Activated CD8-positive, alpha-beta T cell treated with anti-CD3 and anti-CD28 coated beads for 36 hours (primary cell): ENCODE data around the gene NAA10. TPM values are rescaled to one million over a fixed set of nuclear protein-coding genes. Genes with fewer than 3 reads are reported as not detected.

Experiments used
- ATAC-seq: fragments of 200-7000 bp; cut with Tn5 transposase; one replicate; pipeline ENCODE4 v1.10.0; 2021; ENCODE audit warnings: mild to moderate bottlenecking, moderate library complexity
- CTCF ChIA-PET: fragments of 350-600 bp; sonication (Branson Sonifier 250); formaldehyde crosslinking; loops from one replicate; lab custom pipeline; 2021; ENCODE audit warnings: antibody characterized with exemption; lab: Charles Lee
- POLR2A ChIA-PET: fragments of 350-600 bp; sonication (Branson Sonifier 250); formaldehyde crosslinking; loops from one replicate; lab custom pipeline; 2021; ENCODE audit warnings: antibody characterized with exemption; lab: Charles Lee
- DNase-seq: peaks from one replicate; pipeline ENCODE4 v3.0.0-alpha.2; 2020
- H3K27ac Mint-ChIP-seq: one replicate; pipeline ENCODE4 v1.8.0; 2021; ENCODE audit warnings: mild to moderate bottlenecking, mixed read lengths
- H3K27me3 Mint-ChIP-seq: one replicate; pipeline ENCODE4 v1.8.0; 2021; ENCODE audit warnings: mixed read lengths
- H3K36me3 Mint-ChIP-seq: one replicate; pipeline ENCODE4 v1.8.0; 2021; ENCODE audit warnings: low read depth, mixed read lengths
- H3K4me1 Mint-ChIP-seq: one replicate; pipeline ENCODE4 v1.8.0; 2021; ENCODE audit warnings: low read depth, mixed read lengths
- H3K4me3 Mint-ChIP-seq: one replicate; pipeline ENCODE4 v1.8.0; 2021; ENCODE audit warnings: mild to moderate bottlenecking, moderate library complexity, mixed read lengths
- H3K9me3 Mint-ChIP-seq: one replicate; pipeline ENCODE4 v1.8.0; 2021; ENCODE audit warnings: mixed read lengths
- CTCF ChIP-seq: fragments of 200-600 bp; IDR thresholded peaks from one replicate; pipeline ENCODE4 v1.8.0; 2022; ENCODE audit warnings: antibody characterized with exemption, mild to moderate bottlenecking
- intact Hi-C: fragments of 100-400 bp; cut with micrococcal nuclease; formaldehyde crosslinking; loops from one replicate; pipeline ENCODE4 v1.10.0; 2022
- total RNA-seq, 2 experiments: library from RNA; stranded (reverse); gene quantifications; one replicate each; pipeline ENCODE4 v1.2.3, GENCODE V29; 2021

The NAA10 gene
- total RNA-seq, 2 experiments from 2014 or later = 123 to 136 TPM

DNA sequence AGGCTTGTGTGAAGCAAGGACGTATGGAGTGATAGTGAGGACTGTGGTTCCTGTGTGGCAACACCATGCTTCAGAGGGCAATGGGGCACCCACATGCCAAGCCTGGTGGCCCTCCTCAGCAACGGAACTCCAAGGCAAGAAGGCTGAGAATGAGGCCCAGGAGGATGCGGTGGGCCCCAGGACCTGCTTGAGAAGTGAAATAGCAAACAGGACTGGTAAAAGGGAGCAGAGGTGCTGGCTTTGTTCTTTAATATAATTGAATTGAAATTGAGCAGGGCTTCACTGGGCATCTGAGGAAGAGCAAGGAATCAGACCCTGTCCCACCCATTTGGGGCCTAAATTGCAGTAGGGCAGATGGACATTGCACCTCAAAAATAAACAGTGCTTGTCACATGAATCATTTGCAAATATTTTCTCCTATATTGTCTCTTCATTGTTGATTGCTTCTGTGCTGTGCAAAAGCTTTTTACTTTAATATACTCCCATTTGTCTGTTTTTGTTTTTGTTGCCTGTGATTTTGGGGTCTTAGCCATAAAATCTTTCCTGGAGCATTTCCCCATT, 40.0 kb upstream of the NAA10 start:
- Mint-ChIP-seq H3K27me3 (no peaks in the 10 kb centered on the region), H3K4me1 (peaks cover 15% of the 10 kb centered on the region), H3K36me3 (peaks cover 14% of the 10 kb centered on the region), H3K27ac (peak overlapping the region; percentile 98), H3K4me3 (peak overlapping the region; percentile 88), H3K9me3 (no peaks in the 10 kb centered on the region)
- ATAC-seq (no peak), DNase-seq (no peak)
- intact Hi-C loops = no loop called here
- ChIA-PET POLR2A (interaction anchor here (0.9 to 12.0 kb wide), 4 partner anchors 7 to 353 kb away, joined by 3 to 105 read pairs (median 14); partner anchors contain the start of gene ARHGAP4), CTCF (interaction anchor here (1.3 kb wide), 1 partner anchor 35 kb away, joined by 3 read pairs; no protein-coding TSS in a partner anchor)
- TF ChIP-seq CTCF = no peak

- TF ChIP-seq CTCF = no peak
- no peak for ATAC-seq
- peak overlapping the region; percentile 98 for H3K27ac Mint-ChIP-seq
- ChIA-PET CTCF (interaction anchor here (0.9 to 1.3 kb wide), 2 partner anchors 39 to 40 kb away, joined by 3 to 4 read pairs; no protein-coding TSS in a partner anchor), POLR2A (interaction anchor here (0.7 to 12.0 kb wide), 6 partner anchors 7 to 353 kb away, joined by 3 to 105 read pairs (median 13); partner anchors contain the start of gene ARHGAP4)
- H3K4me3 Mint-ChIP-seq = peak overlapping the region; percentile 88
- peaks cover 15% of the 10 kb centered on the region for H3K4me1 Mint-ChIP-seq
- no peaks in the 10 kb centered on the region for H3K27me3 Mint-ChIP-seq
- H3K36me3 Mint-ChIP-seq = peaks cover 21% of the 10 kb centered on the region
- no peaks in the 10 kb centered on the region for H3K9me3 Mint-ChIP-seq
- intact Hi-C loops = no loop called here
- no peak for DNase-seq
Measured at GRCh38 chrX:153974003-153974725, 39.3 kb upstream of the NAA10 start.

DNA sequence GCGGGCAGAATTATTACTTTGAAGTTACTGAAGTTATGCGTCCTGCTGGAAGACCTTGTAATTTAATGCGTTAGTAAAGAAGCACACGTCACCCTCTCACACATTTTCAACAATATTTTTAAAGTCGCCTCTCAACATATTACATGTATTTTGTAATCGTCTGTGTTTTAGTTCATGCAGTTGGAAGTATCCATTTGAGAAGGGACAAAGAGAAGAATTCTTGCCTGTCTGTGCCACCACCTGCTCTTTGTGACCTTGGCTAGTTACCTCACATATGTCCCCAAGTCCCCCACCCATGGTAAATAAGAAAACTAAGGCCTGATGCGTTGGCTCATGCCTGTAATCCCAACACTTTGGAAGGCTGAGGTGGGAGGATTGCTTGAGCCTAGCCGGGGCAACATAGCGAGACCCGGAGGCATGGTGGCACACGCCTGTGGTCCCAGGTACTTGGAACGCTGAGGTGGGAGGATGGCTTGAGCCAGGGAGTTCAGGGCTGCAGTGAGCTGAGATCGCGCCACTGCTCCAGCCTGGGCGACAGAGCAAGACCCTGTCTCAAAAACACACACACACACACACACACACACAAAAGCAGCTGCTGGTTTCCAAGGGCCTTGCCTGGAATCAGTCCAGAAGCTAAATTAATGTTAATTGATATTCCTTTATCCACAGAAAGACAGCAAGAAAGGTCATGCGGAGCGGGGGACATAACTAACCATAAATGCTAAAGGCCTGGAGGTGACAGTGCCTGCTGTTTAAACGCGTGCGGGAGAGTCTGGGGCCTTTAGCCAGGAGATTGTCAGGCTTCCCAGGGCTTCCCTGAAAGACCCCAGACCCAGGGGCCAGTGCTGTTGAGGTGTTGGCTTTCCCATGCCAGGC, 38.5 kb upstream of the NAA10 start:
- intact Hi-C loops = no loop called here
- DNase-seq (no peak), ATAC-seq (no peak)
- Mint-ChIP-seq H3K36me3 (peaks cover 27% of the 10 kb centered on the region), H3K27me3 (no peaks in the 10 kb centered on the region), H3K4me1 (peaks cover 15% of the 10 kb centered on the region), H3K27ac (peak overlapping the region; percentile 98), H3K9me3 (no peaks in the 10 kb centered on the region), H3K4me3 (peak overlapping the region; percentile 88)
- POLR2A ChIA-PET = interaction anchor here (0.7 to 12.0 kb wide), 9 partner anchors 8 to 467 kb away, joined by 3 to 105 read pairs (median 3); partner anchors contain the start of gene ARHGAP4
- CTCF ChIA-PET = interaction anchor here (0.9 to 1.3 kb wide), 2 partner anchors 39 to 41 kb away, joined by 3 to 4 read pairs; no protein-coding TSS in a partner anchor
- TF ChIP-seq CTCF = no peak

DNA sequence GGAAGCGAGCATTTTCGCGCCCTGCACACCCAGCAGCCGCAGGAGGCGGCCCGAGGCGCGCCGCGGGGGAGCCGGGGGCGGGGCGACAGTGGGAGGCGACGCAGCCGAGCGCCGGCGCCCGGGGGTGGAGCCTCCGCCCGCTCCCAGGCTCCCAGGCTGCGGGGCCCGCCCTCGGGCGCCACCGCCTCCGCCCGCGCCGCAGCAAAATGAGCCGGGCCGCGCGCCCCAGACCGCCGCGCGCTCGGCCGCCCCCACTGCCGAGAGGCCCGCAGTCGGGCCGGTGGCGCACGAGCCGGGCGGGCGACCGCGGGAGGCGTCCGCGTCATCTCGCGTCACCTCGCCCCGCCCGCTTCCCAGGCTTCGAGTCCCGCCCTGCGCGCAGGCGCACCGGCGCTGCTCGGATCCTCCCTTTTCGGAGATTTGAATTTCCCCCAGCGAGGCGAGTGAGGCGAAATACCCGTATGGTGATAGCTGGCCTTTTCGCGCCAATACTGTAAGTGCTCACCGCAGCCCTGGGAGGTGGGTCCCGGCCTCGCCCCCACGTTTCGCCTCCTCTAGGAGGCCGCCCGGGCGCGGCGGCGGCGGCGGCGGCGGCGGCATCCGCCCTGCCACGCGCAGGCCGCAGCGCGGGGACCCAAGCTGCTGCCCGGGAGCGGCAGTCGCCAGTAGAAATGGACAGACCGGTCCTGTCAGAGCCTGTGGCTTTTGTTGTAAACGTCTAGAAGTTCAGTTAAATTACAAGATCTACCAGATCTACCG, 37.7 kb upstream of the NAA10 start, which contains the start of gene TMEM187:
Gene TMEM187, plus strand, starts transcription at position 387 of the 759 bp plus-strand sequence. CDS start 9,309 bp downstream, outside the sequence.
- Mint-ChIP-seq H3K9me3 (no peaks in the 10 kb centered on the region), H3K27ac (peak within 1 kb of the TSS; percentile 100), H3K4me3 (peak within 1 kb of the TSS; percentile 93), H3K4me1 (peaks cover 17% of the 10 kb centered on the region), H3K27me3 (no peaks in the 10 kb centered on the region), H3K36me3 (peaks cover 36% of the 10 kb centered on the region)
- intact Hi-C loops = no loop called here
- POLR2A ChIA-PET = interaction anchor here (1.0 to 12.0 kb wide), 10 partner anchors 9 to 468 kb away, joined by 3 to 105 read pairs (median 9); partner anchors contain the start of genes ARHGAP4 and RPL10
- peak; percentile 93 for DNase-seq
- CTCF ChIA-PET = interaction anchor here (1.3 kb wide), 1 partner anchor 42 kb away, joined by 4 read pairs; no protein-coding TSS in a partner anchor
- TF ChIP-seq CTCF = no peak
- peak; percentile 55 for ATAC-seq
